Ectodermal cell (in vitro differentiated cells): ENCODE results near the gene NPR1.

Experiments used
- H3K27ac ChIP-seq: 2 replicates; pipeline ENCODE4 v1.7.0; 2013; ENCODE audit warnings: mild to moderate bottlenecking, low read depth, low read length; ENCODE audit not compliant: insufficient read depth, poor library complexity, severe bottlenecking
- H3K27me3 ChIP-seq: 2 replicates; pipeline ENCODE4 v1.7.0; 2013; ENCODE audit warnings: mild to moderate bottlenecking, low read length; ENCODE audit not compliant: insufficient read depth, control insufficient read depth, poor library complexity, severe bottlenecking
- H3K36me3 ChIP-seq: one replicate; pipeline ENCODE4 v1.7.0; 2013; ENCODE audit warnings: low read length; ENCODE audit not compliant: control insufficient read depth, insufficient read depth
- H3K4me1 ChIP-seq: one replicate; pipeline ENCODE4 v1.7.0; 2013; ENCODE audit warnings: low read length; ENCODE audit not compliant: control insufficient read depth, insufficient read depth
- H3K4me3 ChIP-seq: 2 replicates; pipeline ENCODE4 v1.7.0; 2013; ENCODE audit warnings: low read depth, low read length, control low read depth; ENCODE audit not compliant: insufficient read depth
- H3K9me3 ChIP-seq: 2 replicates; pipeline ENCODE4 v1.7.0; 2013; ENCODE audit warnings: mild to moderate bottlenecking, low read length, moderate library complexity; ENCODE audit not compliant: control insufficient read depth
- WGBS, 2 experiments: methylation state at CpG; one replicate each; pipeline ENCODE4 v1.1.7; 2013; ENCODE audit warnings: missing lambda C conversion rate in 2 of 2; 5-methylcytosine and 5-hydroxymethylcytosine counted together

The NPR1 gene

GRCh38 chr1:153742411-153743142, 64.1 kb downstream of the NPR1 start:
- Histone ChIP-seq H3K36me3 (peaks cover 30% of the 10 kb centered on the region), H3K4me3 (no peak overlapping the region)
- 87 to 88% methylated on average over 3 of the region's 5 CpGs for WGBS, 2 experiments

More at GRCh38 chr1:153742411-153743142, 64.1 kb downstream of the NPR1 start:
- Histone ChIP-seq H3K4me1 (no peaks in the 10 kb centered on the region), H3K9me3 (no peaks in the 10 kb centered on the region), H3K27ac (no peak overlapping the region), H3K27me3 (no peaks in the 10 kb centered on the region)
